SU-DHL-6 (cell line): ENCODE measurements around the gene KCTD16.

Source experiments
- H2AFZ ChIP-seq: fragments of 200-600 bp; sonication (generic); 2 replicates; pipeline ENCODE4 v1.6.1; 2014; ENCODE audit warnings: low read depth, mild to moderate bottlenecking, moderate library complexity, mixed read lengths, antibody characterized with exemption, low read length; ENCODE audit not compliant: severe bottlenecking
- H3F3A ChIP-seq: fragments of 200-600 bp; shearing (Covaris generic); 2 replicates; pipeline ENCODE4 v1.6.0; 2016; ENCODE audit warnings: antibody characterized with exemption, mild to moderate bottlenecking; ENCODE audit not compliant: insufficient read depth
- H3K27ac ChIP-seq: fragments of 200-600 bp; sonication (generic); 2 replicates; pipeline ENCODE4 v1.5.1; 2016; ENCODE audit warnings: low read depth, mild to moderate bottlenecking, low read length, moderate library complexity, mixed read lengths
- H3K27me3 ChIP-seq: fragments of 200-600 bp; sonication (generic), shearing (Covaris generic); 2 replicates; pipeline ENCODE4 v1.6.0; 2014; ENCODE audit warnings: mild to moderate bottlenecking, low read length
- H3K36me3 ChIP-seq: fragments of 200-600 bp; sonication (generic); 2 replicates; pipeline ENCODE4 v1.6.1; 2014; ENCODE audit warnings: mild to moderate bottlenecking, low read length, mixed read lengths
- H3K4me2 ChIP-seq: fragments of 300-600, 200-600 bp; shearing (Covaris generic), sonication (generic); 2 replicates; pipeline ENCODE4 v1.6.0; 2014; ENCODE audit warnings: low read length, low read depth, mild to moderate bottlenecking; ENCODE audit not compliant: poor library complexity, severe bottlenecking
- H3K4me3 ChIP-seq: fragments of 200-600 bp; sonication (generic); 2 replicates; pipeline ENCODE4 v1.5.1; 2014; ENCODE audit warnings: antibody characterized with exemption, low read length, mild to moderate bottlenecking, mixed read lengths; ENCODE audit not compliant: insufficient read depth, poor library complexity, severe bottlenecking
- H3K79me2 ChIP-seq: fragments of 200-600 bp; sonication (generic); 2 replicates; pipeline ENCODE4 v1.6.1; 2014; ENCODE audit warnings: mild to moderate bottlenecking, low read length, moderate library complexity; ENCODE audit not compliant: insufficient read depth
- H3K9ac ChIP-seq: fragments of 200-600 bp; sonication (generic); 2 replicates; pipeline ENCODE4 v1.7.0; 2014; ENCODE audit warnings: mild to moderate bottlenecking, low read length
- H3K9me2 ChIP-seq: fragments of 200-600 bp; sonication (generic); replicated peaks from 2 replicates; pipeline ENCODE4 v1.6.1; 2014; ENCODE audit warnings: low read length; ENCODE audit not compliant: insufficient read depth
- H3K9me3 ChIP-seq: fragments of 200-600 bp; sonication (generic); 2 replicates; pipeline ENCODE4 v1.6.1; 2014; ENCODE audit warnings: low read length, mixed read lengths; ENCODE audit not compliant: insufficient read depth
- H4K20me1 ChIP-seq: fragments of 200-600 bp; sonication (generic); 2 replicates; pipeline ENCODE4 v1.6.1; 2014; ENCODE audit warnings: low read depth, mild to moderate bottlenecking, antibody characterized with exemption, low read length, moderate library complexity, mixed read lengths
- EZH2phosphoT487 ChIP-seq: fragments of 200-600 bp; sonication (generic), shearing (Covaris generic); conservative IDR thresholded peaks from 2 replicates; pipeline ENCODE4 v1.6.1; 2018; ENCODE audit warnings: mild to moderate bottlenecking, antibody characterized with exemption, low read length, moderate library complexity, mixed read lengths
- TF ChIP-seq, protein P1 (sequence below): fragments of 200-600 bp; sonication (generic); IDR thresholded peaks from one replicate; pipeline ENCODE4 v1.5.1; 2017; ENCODE audit warnings: antibody characterized with exemption, mild to moderate bottlenecking, low read length, moderate library complexity; ENCODE audit not compliant: insufficient read depth, poor library complexity, severe bottlenecking

The KCTD16 gene

DNA sequence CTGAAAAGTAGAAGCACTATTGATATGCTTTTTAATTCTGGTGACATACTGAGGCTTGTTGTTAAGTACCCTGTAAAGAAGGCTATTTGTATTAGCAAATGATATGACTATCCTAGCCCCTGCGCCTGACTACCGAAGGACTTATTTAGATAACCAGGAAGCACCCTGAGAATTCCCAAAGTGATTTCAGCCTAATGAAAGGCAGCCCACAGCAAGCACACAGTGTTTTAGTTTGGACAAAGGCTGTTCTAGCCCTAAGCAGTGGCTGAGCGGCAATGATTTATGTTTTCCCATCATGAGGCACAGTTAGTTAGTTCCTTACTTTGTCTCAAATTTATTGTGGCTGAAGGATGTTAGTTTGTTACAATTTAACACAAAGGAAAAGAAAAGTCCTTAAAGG, 235.3 kb downstream of the KCTD16 start:
- no peaks in the 10 kb centered on the region for H3K36me3 ChIP-seq
- TF ChIP-seq, protein P1, sequence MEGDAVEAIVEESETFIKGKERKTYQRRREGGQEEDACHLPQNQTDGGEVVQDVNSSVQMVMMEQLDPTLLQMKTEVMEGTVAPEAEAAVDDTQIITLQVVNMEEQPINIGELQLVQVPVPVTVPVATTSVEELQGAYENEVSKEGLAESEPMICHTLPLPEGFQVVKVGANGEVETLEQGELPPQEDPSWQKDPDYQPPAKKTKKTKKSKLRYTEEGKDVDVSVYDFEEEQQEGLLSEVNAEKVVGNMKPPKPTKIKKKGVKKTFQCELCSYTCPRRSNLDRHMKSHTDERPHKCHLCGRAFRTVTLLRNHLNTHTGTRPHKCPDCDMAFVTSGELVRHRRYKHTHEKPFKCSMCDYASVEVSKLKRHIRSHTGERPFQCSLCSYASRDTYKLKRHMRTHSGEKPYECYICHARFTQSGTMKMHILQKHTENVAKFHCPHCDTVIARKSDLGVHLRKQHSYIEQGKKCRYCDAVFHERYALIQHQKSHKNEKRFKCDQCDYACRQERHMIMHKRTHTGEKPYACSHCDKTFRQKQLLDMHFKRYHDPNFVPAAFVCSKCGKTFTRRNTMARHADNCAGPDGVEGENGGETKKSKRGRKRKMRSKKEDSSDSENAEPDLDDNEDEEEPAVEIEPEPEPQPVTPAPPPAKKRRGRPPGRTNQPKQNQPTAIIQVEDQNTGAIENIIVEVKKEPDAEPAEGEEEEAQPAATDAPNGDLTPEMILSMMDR: no peak
- no peak for TF ChIP-seq EZH2phosphoT487
- no peaks in the 10 kb centered on the region for H3K27me3 ChIP-seq
- H3K9me2 ChIP-seq: no peaks in the 10 kb centered on the region
- H3K4me2 ChIP-seq: no peak overlapping the region
- H3K27ac ChIP-seq: no peak overlapping the region
- H4K20me1 ChIP-seq: no peaks in the 10 kb centered on the region
- H3F3A ChIP-seq: no peaks in the 10 kb centered on the region
- H2AFZ ChIP-seq: no peak overlapping the region
- H3K9ac ChIP-seq: no peak overlapping the region
- H3K79me2 ChIP-seq: no peaks in the 10 kb centered on the region
- H3K9me3 ChIP-seq: no peaks in the 10 kb centered on the region
- no peak overlapping the region for H3K4me3 ChIP-seq

DNA sequence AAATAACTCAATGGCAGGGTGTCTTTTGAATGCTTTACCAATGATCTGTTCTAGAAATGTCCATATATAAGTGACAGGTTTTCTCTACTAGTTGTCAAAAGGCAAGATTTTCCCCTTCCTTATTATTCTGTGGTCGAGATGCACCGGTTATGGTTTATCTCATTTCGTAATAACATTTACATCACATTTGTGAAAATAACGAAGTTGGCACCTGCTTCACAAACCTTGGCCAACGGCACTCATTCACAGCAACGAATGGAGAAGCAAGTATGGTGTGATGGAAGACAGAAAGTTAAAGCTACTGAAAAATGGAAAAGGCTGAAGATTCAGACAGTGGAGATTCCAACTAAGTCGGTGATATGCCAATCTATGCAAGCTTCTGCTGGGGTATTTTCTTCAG, 235.8 kb downstream of the KCTD16 start:
- no peaks in the 10 kb centered on the region for H3K9me3 ChIP-seq
- no peak for TF ChIP-seq EZH2phosphoT487
- TF ChIP-seq, protein P1: no peak
- no peak overlapping the region for H3K9ac ChIP-seq
- H3K9me2 ChIP-seq: no peaks in the 10 kb centered on the region
- H3K27ac ChIP-seq: no peak overlapping the region
- no peak overlapping the region for H3K4me2 ChIP-seq
- no peak overlapping the region for H2AFZ ChIP-seq
- H3K27me3 ChIP-seq: no peaks in the 10 kb centered on the region
- no peaks in the 10 kb centered on the region for H3K79me2 ChIP-seq
- no peak overlapping the region for H3K4me3 ChIP-seq
- H3K36me3 ChIP-seq: no peaks in the 10 kb centered on the region
- H4K20me1 ChIP-seq: no peaks in the 10 kb centered on the region
- no peaks in the 10 kb centered on the region for H3F3A ChIP-seq

DNA sequence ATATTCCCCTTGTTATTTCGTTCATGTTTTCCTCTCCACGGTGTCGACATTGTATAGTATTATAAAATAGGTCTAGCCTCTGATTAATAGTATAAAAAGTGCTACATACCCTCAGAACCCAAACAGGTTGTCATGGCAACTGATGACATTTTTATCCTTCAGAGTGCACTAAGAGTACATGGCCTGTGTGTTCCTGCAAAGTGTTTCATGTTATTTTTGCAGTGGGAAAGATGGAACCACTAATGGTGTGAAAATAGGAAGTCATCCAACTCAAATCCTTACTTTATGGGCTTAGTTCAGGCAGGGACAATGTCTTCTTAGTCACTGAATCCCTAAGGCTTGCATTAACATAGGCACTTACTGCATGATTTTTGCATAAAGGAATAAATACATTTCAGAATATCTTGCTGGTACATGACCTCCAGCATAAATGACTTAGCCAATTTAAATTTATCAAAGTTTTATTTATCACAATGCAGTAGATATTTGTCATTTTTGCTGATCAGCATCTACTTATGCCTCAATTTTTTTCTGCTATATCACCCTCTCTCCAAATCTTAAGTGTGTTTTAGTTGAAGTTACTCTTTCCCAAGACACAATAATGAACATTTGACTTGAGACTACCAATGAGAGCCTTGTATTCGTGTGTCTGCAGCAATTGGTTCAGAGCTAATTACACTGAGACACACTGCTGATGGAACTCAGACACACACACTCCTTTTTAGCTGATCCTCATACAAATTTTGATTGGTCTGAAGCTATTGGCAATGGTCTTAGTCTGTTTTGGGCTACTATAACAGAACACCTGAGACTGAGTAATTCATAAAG, 243.7 kb downstream of the KCTD16 start:
- no peak overlapping the region for H3K4me3 ChIP-seq
- no peaks in the 10 kb centered on the region for H3F3A ChIP-seq
- H3K9ac ChIP-seq: no peak overlapping the region
- no peaks in the 10 kb centered on the region for H4K20me1 ChIP-seq
- H3K27ac ChIP-seq: no peak overlapping the region
- no peaks in the 10 kb centered on the region for H3K9me3 ChIP-seq
- no peaks in the 10 kb centered on the region for H3K36me3 ChIP-seq
- no peaks in the 10 kb centered on the region for H3K79me2 ChIP-seq
- H3K27me3 ChIP-seq: no peaks in the 10 kb centered on the region
- H3K9me2 ChIP-seq: no peaks in the 10 kb centered on the region
- H3K4me2 ChIP-seq: no peak overlapping the region
- H2AFZ ChIP-seq: no peak overlapping the region
- TF ChIP-seq, protein P1: no peak
- no peak for TF ChIP-seq EZH2phosphoT487
